Stomach (tissue), 4 donors: ENCODE results near the gene TMEM132D.

Source experiments
- CTCF ChIP-seq, 7 experiments: fragments of 450-650 bp in 4 of 7; fragments of 200-600 bp in 3 of 7; sonication (generic) in 3 of 7; IDR thresholded peaks; one replicate each; pipeline ENCODE4 v1.5.1; 2016 to 2019; ENCODE audit warnings: antibody characterized with exemption in 7 of 7, control low read depth in 2 of 7, mild to moderate bottlenecking in 1 of 7
- POLR2A ChIP-seq, 4 donors: fragments of 450-650 bp; IDR thresholded peaks; one replicate each; pipeline ENCODE4 v1.6.1; 2016; ENCODE audit warnings: antibody characterized with exemption in 4 of 4, control low read depth in 2 of 4, mild to moderate bottlenecking in 1 of 4, moderate library complexity in 1 of 4
- POLR2AphosphoS5 ChIP-seq, 3 donors: sonication (generic); formaldehyde crosslinking; IDR thresholded peaks; one replicate each; pipeline ENCODE4 v1.6.1; 2016; ENCODE audit warnings: antibody characterized with exemption in 3 of 3

GRCh38 chr12:129659961-129660622 lies 243.7 kb downstream of the TMEM132D start:
- TF ChIP-seq POLR2AphosphoS5 (IDR thresholded peaks at IDR 0.05) (no peak), CTCF (IDR thresholded peaks at IDR 0.05) (no peak), POLR2A (IDR thresholded peaks at IDR 0.05) (no peak)
